Esophagus squamous epithelium (tissue), 4 donors: Measurements from ENCODE around the gene QTRT2.

Source experiments
- POLR2A ChIP-seq, 4 donors: fragments of 450-650 bp; IDR thresholded peaks; one replicate each; pipeline ENCODE4 v1.6.1; 2017; ENCODE audit warnings: antibody characterized with exemption in 4 of 4, mild to moderate bottlenecking in 4 of 4, moderate library complexity in 3 of 4
- TF ChIP-seq, protein P1 (sequence below), 6 experiments: fragments of 450-650 bp in 4 of 6; fragments of 200-600 bp in 2 of 6; sonication (generic) in 2 of 6; IDR thresholded peaks; one replicate each; pipeline ENCODE4 v1.5.1; 2016 to 2019; ENCODE audit warnings: antibody characterized with exemption in 6 of 6, mild to moderate bottlenecking in 4 of 6, moderate library complexity in 4 of 6

GRCh38 chr3:114126461-114126860, 69.9 kb downstream of the QTRT2 start:
- TF ChIP-seq, protein P1, sequence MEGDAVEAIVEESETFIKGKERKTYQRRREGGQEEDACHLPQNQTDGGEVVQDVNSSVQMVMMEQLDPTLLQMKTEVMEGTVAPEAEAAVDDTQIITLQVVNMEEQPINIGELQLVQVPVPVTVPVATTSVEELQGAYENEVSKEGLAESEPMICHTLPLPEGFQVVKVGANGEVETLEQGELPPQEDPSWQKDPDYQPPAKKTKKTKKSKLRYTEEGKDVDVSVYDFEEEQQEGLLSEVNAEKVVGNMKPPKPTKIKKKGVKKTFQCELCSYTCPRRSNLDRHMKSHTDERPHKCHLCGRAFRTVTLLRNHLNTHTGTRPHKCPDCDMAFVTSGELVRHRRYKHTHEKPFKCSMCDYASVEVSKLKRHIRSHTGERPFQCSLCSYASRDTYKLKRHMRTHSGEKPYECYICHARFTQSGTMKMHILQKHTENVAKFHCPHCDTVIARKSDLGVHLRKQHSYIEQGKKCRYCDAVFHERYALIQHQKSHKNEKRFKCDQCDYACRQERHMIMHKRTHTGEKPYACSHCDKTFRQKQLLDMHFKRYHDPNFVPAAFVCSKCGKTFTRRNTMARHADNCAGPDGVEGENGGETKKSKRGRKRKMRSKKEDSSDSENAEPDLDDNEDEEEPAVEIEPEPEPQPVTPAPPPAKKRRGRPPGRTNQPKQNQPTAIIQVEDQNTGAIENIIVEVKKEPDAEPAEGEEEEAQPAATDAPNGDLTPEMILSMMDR (IDR thresholded peaks at IDR 0.05): no peak
- no peak for TF ChIP-seq POLR2A (IDR thresholded peaks at IDR 0.05)
